ENCODE data around the gene SCO2.
A peak's percentile ranks its signal among the peaks of the same experiment; 100 is the strongest.

Gene SCO2

DNA sequence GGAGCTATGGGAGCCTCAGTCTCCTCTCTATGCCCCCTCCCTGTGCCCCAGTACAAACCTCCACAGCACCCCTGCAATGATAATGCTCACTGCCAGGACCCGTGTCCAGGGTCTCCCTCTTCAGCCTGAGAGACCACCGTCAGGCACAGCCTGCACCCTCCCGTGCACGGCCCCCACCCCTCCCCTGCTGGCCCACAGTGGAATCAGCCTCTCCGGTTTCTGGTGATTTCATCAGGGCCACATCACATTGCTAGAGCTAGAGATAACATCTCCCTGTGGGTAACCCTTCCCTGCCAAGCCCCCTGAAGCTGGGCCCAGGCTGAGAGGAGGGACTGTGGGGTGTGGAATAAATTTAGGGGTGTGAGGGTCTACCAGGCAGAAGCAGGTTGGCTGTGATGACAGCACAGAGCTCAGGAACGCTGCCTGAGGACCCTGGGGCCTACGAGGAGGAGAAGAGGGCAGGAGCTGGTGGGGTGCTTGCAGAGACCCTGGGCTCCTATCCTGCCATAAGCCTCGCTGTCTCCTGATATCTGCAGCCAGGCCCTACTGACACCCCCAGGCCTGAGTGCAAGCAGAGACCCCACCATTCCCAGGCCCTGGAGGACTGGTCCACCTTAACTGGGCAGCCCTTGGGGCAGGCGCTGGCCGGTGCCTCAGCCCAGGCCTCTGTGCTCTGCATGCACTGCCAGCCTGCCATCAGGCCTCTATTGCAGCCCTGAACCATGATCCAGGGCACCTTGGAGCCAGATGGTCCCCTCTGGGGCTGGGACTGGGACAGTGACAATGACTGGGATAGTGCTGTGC, 20.3 kb upstream of the SCO2 start, which contains the start of gene KLHDC7B:
Gene KLHDC7B (plus strand): TSS at position 378 of the 804 bp plus-strand sequence. CDS start 345 bp downstream, at position 723.
- peaks cover 21% of the 10 kb centered on the region for H3K4me1 ChIP-seq (ENCODE audit: insufficient read depth, low read length)
- H3K4me3 ChIP-seq (ENCODE audit: low read depth in 1 of 2, low read length in 2 of 2) = no peak within 1 kb of the TSS
- peak; percentile 65 for ATAC-seq (ENCODE audit: insufficient read depth, low read depth)
- H4K20me1 ChIP-seq (ENCODE audit: insufficient read depth, low read length) = peaks cover 7% of the 10 kb centered on the region
- peak within 1 kb of the TSS; percentile 47; the same call in 1 of the 2 replicates for H3K4me2 ChIP-seq (ENCODE audit: insufficient read depth, low read length)
- no peak within 1 kb of the TSS for H3K27ac ChIP-seq (ENCODE audit: low read length)
- no peaks in the 10 kb centered on the region for H3K36me3 ChIP-seq (ENCODE audit: insufficient read depth, low read length)
- TF ChIP-seq, protein P1, sequence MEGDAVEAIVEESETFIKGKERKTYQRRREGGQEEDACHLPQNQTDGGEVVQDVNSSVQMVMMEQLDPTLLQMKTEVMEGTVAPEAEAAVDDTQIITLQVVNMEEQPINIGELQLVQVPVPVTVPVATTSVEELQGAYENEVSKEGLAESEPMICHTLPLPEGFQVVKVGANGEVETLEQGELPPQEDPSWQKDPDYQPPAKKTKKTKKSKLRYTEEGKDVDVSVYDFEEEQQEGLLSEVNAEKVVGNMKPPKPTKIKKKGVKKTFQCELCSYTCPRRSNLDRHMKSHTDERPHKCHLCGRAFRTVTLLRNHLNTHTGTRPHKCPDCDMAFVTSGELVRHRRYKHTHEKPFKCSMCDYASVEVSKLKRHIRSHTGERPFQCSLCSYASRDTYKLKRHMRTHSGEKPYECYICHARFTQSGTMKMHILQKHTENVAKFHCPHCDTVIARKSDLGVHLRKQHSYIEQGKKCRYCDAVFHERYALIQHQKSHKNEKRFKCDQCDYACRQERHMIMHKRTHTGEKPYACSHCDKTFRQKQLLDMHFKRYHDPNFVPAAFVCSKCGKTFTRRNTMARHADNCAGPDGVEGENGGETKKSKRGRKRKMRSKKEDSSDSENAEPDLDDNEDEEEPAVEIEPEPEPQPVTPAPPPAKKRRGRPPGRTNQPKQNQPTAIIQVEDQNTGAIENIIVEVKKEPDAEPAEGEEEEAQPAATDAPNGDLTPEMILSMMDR (IDR thresholded peaks at IDR 0.05; ENCODE audit: borderline replicate concordance, extremely low read depth, low read length, poor library complexity, severe bottlenecking) = peak; percentile 30
- TF ChIP-seq EZH2 (IDR thresholded peaks at IDR 0.05; ENCODE audit: borderline replicate concordance, low read depth, low read length, severe bottlenecking) = no peak
- H3K79me2 ChIP-seq (ENCODE audit: insufficient read depth, low read length) = no peaks in the 10 kb centered on the region
- no peaks in the 10 kb centered on the region for H3K9me3 ChIP-seq (ENCODE audit: insufficient read depth, low read length, severe bottlenecking)
- H3K9ac ChIP-seq (ENCODE audit: low read depth, low read length) = no peak within 1 kb of the TSS
- H2AFZ ChIP-seq (ENCODE audit: low read depth, low read length) = no peak within 1 kb of the TSS
- DNase-seq = peak; percentile 60
- peaks cover 13% of the 10 kb centered on the region for H3K27me3 ChIP-seq (ENCODE audit: insufficient read depth, low read length, poor library complexity)

DNA sequence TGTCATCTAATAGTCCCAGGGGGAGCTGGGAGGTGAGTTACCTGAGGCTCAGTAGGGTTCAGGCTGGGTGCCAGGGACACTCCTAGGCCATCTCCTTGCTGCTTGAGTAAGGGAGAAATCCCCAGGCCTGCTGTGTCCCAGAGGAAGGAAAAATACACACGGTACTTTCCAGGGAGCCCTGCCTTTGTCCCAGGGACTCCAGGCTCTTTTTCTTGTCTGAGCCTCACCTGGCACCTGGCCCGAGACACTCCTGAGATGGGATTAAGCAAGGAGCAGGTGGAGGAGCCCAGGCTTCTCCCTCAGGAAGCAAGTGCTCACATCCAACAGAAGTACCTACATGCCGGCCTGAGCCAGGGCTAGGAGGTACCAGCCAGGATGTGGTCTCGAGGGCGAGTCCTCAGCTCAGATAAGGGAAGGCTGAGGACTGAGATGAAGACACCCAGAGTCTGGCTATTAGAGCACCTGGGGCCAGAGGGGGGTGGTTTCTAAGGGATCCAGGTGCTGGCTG, 19.4 kb upstream of the SCO2 start:
- H3K4me2 ChIP-seq (ENCODE audit: insufficient read depth, low read length) = peak overlapping the region; percentile 47
- H3K9ac ChIP-seq (ENCODE audit: low read depth, low read length) = no peak overlapping the region
- no peaks in the 10 kb centered on the region for H3K36me3 ChIP-seq (ENCODE audit: insufficient read depth, low read length)
- ATAC-seq (ENCODE audit: insufficient read depth, low read depth) (peak; percentile 29; the same call in 1 of the 3 replicates), DNase-seq (peak; percentile 37)
- no peak overlapping the region for H3K27ac ChIP-seq (ENCODE audit: low read length)
- H3K79me2 ChIP-seq (ENCODE audit: insufficient read depth, low read length) = no peaks in the 10 kb centered on the region
- H3K27me3 ChIP-seq (ENCODE audit: insufficient read depth, low read length, poor library complexity) = peaks cover 13% of the 10 kb centered on the region
- peaks cover 21% of the 10 kb centered on the region for H3K4me1 ChIP-seq (ENCODE audit: insufficient read depth, low read length)
- H3K4me3 ChIP-seq (ENCODE audit: low read depth in 1 of 2, low read length in 2 of 2) = no peak overlapping the region
- TF ChIP-seq, protein P1 (IDR thresholded peaks at IDR 0.05; ENCODE audit: borderline replicate concordance, extremely low read depth, low read length, poor library complexity, severe bottlenecking) = no peak
- TF ChIP-seq EZH2 (IDR thresholded peaks at IDR 0.05; ENCODE audit: borderline replicate concordance, low read depth, low read length, severe bottlenecking) = no peak
- peaks cover 7% of the 10 kb centered on the region for H4K20me1 ChIP-seq (ENCODE audit: insufficient read depth, low read length)
- H3K9me3 ChIP-seq (ENCODE audit: insufficient read depth, low read length, severe bottlenecking) = no peaks in the 10 kb centered on the region
- H2AFZ ChIP-seq (ENCODE audit: low read depth, low read length) = no peak overlapping the region

DNA sequence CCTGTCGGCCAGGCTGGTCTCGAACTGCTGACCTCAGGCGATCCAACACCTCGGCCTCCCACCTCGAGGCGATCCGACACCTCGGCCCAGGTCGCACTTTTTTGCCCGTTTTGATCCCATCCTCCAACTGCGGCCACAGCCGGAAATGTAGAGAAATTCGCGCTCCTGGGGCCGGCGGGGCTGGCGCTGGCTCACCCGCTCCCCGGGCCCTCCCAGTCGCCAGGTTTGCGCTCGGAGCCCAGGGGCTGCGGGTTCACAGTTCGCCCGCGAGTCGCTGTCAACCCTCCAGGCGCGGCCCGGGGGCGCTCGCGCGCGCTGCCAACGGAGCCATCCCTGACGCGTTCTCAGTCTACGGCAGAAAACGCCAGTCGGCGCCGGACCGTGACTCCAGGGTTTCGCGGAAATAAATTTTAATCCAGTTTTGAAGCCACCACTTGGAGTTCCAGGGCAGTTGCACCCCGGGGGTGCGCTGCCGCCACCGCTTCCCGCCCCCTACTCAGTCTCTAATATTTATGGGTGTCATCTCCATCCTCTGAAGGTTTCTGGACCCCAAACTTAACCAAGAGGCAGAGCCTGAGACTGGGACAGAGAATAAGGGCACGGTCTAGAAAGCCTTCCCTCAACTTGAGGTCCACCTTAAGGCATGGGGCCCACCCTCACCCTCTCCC, 18.8 kb upstream of the SCO2 start:
- peak; percentile 86 for ATAC-seq (ENCODE audit: insufficient read depth, low read depth)
- DNase-seq = peak; percentile 73

More for the DNA sequence above, 18.8 kb upstream of the SCO2 start:
- Histone ChIP-seq H3K4me2 (ENCODE audit: insufficient read depth, low read length) (peak overlapping the region; percentile 47), H3K79me2 (ENCODE audit: insufficient read depth, low read length) (no peaks in the 10 kb centered on the region), H3K9ac (ENCODE audit: low read depth, low read length) (no peak overlapping the region), H3K4me1 (ENCODE audit: insufficient read depth, low read length) (peaks cover 21% of the 10 kb centered on the region), H3K4me3 (ENCODE audit: low read depth in 1 of 2, low read length in 2 of 2) (no peak overlapping the region), H3K27ac (ENCODE audit: low read length) (no peak overlapping the region), H4K20me1 (ENCODE audit: insufficient read depth, low read length) (peaks cover 7% of the 10 kb centered on the region), H3K9me3 (ENCODE audit: insufficient read depth, low read length, severe bottlenecking) (no peaks in the 10 kb centered on the region), H2AFZ (ENCODE audit: low read depth, low read length) (no peak overlapping the region), H3K27me3 (ENCODE audit: insufficient read depth, low read length, poor library complexity) (peaks cover 13% of the 10 kb centered on the region), H3K36me3 (ENCODE audit: insufficient read depth, low read length) (no peaks in the 10 kb centered on the region)
- peak; percentile 9 for TF ChIP-seq EZH2 (IDR thresholded peaks at IDR 0.05; ENCODE audit: borderline replicate concordance, low read depth, low read length, severe bottlenecking)
- TF ChIP-seq, protein P1 (IDR thresholded peaks at IDR 0.05; ENCODE audit: borderline replicate concordance, extremely low read depth, low read length, poor library complexity, severe bottlenecking) = peak; percentile 61

All from DND-41 (cell line).